Fibroblast of peridontal ligament (primary cell): ENCODE measurements around the gene CHI3L1.
A peak's percentile ranks its signal among the peaks of the same experiment; 100 is the strongest.

Source experiments
- DNase-seq: peaks from one replicate; pipeline ENCODE4 v3.0.0-alpha.2; 2010; ENCODE audit errors: extremely low read depth

The CHI3L1 gene

DNA sequence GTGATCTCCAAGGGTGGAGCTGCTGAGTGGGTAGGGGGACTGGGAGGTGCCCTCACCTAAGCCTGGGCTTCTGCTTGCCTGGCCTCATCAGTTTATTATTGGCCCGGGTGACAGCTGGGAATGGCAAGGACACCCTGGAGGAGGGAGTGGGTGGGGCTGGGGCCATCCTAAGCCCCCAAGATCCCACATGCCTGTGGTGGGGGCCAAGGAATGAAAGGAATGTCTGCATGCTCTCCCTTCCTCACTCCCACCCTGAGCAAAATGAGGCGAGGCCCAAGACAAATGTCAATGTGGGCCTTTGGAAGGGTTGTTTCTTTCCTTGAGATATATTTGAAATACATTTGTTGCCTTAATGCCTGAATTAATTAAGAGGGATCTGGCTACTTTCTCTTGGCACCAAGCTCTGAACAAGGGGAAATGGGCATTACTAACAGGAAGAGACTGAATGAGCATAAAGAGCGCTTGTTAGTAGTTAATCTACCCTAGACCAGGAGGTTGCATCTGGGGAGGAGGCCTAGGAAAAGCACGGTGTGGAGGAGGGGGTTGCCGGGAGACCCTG is 19.7 kb upstream of the CHI3L1 start:
- DNase-seq: no peak

DNA sequence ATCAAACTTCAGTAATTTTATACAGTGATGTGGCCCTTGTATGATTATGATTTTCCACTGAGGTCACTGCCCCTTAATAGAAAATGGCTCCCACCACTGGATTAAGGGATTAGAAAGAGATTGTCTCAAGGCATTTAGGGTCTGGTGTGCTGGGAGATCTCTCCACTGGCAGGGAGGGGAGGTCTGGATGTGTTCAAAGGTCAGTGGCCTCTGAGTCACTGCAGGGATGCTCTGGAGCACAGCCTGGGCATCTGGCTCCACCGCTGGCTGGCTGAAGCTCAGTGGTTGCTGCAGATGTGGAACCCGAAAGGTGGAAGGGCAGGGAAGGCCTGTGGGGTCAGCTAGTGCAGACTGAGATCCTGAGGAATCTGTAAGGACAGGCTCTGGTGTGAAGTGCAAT is 18.3 kb upstream of the CHI3L1 start:
- DNase-seq: no peak

DNA sequence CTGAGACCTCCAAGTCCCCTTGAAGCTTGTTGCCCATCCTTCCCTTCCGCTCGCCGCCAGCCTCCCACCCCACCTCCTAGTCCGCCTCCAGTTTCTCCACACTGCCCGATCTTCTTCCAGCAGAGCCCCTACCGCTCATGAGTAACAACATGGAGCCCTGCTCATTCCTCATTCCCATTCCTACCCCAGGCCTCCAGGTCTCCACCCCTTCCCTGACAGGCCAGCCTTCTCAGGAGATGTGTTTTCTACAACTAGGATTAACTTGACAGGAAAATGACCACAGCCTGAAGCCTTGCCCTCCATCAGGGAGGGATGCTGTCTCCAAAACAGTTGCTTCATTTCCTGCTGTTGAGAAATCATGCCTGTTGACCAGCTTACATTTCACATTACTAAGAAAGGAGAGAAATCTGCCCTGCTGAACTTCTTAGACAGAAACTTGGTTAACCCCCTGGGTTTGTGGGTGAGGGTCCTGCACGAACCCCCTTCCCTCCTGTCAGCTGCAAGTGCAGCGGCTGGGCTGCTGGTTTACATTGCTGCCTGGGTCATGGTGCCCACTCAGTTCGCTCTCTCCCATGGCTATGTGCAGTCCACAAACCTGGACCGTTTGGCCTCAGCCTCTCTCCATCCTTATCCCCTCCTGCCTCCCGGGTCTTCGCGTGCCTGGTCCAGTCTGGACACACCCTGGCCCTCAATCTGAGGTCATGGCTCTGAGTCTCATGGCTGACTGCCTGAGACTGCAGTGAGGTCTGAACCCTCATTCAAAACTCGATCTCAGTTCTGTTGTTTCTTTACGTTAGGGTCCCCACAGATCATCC is 16.1 kb upstream of the CHI3L1 start:
- peak; percentile 91 for DNase-seq

DNA sequence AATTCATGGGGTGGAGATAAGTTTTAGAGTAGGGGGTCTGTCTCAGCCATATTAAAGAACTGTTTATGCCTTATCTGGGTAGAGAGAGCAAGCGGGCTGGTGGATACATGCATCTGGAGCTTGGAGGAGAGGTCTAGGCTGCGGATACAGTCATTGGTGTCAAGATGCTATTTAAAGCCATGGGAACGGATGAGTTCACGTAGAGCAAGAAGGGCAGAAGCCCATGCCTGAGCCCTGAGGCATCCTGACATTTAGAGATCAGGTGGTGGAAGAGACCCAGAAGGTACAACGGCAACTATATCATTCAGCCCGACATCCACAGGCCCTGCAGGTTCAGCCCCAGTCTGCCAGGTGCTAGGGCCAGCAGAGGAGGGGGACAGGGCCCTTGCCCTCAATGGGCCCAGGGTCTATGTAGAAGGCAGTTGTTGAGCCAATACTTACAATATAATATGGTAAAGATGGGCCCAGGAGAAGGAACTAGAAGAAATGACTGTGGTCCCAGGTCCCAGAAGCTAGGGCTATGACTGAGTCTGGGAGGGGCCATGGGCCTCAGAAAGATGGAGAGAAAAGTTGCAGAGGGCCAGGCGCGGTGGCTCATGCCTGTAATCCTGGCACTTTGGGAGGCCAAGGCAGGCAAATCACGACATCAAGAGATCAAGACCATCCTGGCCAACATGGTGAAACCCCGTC is 15.2 kb upstream of the CHI3L1 start:
- DNase-seq: no peak

DNA sequence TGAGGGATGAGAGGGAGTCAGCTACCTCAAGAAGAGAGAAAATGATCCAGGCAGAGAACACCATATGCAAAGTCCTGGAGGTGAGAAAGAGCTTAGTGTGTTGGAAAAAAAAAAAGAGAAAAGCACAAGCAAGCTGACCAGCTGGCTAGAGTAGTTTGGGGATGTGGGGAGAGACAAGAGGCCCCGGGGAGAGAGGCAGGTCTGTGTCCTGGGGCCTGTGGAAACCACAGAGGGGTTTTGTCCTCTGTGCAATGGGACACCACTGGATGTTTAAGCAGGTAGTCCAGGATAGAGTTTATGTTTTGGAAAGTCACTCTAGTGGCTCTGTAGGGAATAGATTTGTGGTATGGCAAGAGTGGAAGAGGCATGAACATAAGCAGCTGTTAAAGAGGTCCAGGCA is 14.4 kb upstream of the CHI3L1 start:
- DNase-seq: no peak

DNA sequence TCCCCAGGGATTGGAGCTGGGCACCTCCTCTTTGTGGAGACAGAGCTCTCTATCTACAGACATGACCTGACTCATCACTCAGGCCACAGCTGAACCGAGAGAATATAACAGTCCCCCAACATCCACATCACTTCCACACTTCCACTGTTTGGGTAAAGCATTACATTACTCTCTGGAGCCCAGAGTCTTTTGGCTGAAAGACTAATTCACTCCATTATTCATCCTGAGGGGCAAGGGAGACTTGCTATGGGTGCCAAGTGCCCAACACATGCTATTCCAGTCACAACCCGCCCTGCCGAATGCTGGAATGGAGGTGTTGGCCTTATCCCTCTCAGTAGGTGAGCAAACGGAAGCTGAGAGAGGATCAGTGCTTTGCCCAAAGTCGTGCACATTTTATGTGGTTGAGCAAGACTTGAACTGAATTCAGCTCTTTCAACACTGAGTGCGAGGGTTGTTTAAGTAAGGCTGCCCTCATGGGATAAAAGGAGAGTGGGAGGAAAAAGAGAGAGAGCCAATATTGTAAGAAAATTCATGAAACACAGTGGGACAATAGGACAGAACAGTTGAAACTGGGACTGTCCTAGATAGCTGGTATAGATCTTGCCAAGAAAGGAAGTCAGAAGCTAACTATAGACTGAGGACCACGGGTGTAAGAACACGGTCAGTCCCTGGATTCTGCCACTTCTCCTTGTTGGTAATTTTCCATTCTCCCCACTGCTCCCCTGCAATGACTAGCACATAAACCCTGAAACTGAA is 13.5 kb upstream of the CHI3L1 start:
- DNase-seq: peak; percentile 93

DNA sequence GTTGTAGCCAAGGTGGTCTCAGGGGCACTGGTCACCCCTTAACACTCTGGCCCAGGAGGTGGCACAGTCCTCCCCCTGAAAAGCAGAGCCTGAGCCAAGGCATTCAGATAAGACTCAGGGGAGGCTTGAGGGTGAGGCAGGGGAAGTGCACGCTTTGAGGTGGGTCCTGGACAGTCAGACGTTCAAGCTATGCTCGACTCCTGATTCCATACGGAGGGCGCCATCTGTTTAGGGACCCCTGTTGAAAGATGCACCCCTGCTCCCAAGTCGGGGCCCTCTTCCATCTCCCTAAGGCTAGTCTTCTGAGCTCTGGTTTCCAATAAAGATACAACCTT is 12.9 kb upstream of the CHI3L1 start:
- DNase-seq: no peak

DNA sequence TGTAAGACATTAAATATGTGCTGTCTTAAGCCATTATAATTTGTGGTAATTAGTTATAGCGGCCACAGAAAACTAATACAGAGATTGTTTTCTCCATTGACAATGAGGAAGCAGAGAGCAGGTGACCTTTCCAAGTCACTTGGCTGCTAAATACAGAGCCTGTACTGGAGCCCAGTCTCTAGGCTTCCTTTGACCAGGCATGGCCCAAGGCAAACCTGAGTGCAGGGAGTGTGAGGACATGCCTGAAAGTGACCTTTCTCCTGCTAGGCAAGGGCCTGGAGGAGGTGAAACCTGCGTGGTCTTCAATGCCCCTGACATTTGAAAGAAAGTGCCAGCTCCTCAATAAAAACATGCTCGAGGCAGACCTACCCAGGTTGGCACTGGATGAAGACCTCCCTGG is 12.5 kb upstream of the CHI3L1 start:
- no peak for DNase-seq

DNA sequence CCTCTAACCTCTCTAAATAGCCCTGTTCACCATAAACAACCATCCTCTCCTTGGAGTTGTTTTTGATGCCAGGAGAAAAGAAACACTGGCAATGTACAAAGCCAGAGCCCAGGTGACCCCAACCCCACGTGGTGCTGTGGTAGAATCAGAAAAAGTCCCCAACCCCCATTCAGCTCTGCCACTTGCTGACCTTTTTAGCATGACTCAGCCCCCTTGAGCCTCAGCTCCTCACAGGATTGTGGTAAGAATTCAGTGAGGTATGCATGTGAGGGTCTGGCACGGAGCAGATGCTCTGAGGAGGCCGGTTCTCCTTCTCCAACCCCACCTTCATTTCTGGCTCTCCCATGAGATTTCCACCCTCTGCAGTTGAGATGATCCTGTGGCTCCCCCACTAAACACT is 11.1 kb upstream of the CHI3L1 start:
- peak; percentile 82 for DNase-seq

DNA sequence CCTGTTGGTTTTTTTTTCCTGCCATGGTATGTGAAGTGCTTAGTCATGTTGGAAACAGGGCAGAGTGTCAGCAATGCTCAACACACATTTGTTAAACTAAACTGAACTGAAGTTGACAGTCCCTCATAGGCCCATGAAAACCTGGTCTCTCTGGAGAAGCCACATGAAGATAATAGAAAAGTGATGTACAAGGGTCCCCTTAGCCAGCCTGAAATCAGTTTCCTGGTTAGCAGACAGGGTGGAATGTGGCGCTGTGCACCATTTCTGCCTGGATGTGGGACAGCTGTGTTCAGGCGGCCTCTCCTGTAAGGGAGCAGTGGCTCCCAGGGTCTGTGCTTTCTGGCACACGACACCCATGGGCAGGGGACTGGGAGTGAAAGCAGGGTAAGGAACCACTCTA is 9.9 kb upstream of the CHI3L1 start:
- DNase-seq: no peak

DNA sequence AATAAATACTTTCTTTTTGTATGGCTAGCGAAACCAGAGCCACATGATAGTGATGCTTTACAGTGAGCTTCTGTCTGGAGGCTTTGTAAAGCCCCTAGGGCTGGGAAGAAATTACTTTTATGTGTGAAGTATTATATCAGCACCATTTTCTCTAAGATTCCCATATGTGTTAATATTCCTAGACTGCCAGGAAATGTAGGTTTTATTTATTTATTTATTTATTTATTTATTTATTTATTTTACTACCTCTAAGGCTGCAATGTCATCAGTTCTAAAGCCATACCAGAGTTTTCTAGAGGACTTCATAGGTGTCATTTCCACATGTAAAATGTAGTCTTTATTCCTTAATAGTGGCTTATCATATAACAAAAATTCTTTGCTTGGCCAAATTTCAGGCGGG is 4.4 kb upstream of the CHI3L1 start:
- no peak for DNase-seq

DNA sequence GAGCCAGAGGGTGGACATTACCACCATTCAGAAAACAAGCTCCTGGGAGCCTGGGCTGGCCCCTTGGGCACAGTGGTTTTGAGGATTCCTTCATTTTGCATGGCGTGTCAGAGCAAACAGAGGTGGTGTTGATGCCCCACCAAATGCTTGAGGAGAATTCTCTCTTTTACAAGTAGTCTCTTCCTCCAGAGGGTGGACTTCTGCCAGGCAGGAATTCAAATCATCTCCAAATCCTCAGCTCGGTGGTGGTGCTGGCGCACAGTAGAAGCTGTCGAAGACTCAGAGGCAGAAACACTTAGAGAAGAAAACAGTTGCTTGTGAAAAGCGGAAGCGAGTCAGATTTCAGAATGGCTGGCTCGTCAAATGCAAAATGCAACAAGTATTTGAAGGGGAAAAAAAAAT is 3.4 kb upstream of the CHI3L1 start:
- DNase-seq: peak; percentile 30

DNA sequence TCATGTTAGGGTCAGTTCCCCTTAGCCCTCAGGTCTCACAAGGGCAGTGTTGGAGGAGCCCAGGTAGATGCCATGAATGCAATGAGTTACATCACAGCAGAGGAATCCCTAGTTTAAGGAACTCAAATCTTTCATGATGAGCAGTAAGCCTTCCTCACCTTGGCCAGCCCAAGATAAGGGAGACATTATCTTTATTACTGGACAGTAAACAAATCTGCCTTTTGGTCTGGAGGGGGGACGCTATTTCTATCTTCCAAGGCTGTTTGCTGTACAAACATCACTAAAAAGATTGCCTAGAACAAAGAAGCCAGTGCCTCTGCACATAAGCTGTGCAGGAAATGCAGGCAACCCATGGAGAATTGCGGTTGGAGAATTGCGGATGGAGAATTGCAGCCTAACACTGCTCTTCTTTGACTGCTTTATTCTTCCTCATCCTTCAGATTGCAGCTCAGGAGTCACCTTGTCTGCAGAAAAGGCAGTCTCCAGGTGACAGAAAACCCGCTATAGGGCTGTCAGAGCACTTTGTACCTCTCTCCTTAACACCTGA is 2.3 kb upstream of the CHI3L1 start:
- no peak for DNase-seq

DNA sequence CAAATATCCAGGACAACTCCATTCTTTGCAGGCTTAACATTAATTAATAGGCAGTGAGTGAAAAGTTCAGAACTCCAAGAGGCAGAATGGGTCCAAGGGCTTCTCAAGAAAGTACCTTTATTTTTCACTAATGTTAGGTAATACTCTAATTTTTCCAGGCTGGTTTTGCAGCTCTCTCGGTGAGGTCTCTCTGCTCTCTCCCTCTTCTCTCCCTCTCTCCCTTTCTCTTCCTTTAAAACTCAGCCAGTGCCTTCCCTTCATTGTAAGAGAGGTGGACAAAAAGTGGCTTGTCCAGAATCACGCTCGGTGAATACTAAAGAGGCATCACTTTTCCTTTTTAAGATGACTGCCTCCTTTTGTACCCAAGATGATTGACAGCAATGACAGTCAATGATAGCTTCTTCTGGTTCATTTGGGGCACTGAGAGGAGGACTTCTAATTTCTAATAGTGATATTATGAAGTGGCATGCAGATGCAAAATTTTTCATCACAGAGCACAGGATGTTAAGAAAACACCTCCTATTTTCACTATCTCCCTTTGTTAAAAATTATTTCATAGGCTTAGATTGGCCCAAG is 1.3 kb upstream of the CHI3L1 start:
- no peak for DNase-seq

DNA sequence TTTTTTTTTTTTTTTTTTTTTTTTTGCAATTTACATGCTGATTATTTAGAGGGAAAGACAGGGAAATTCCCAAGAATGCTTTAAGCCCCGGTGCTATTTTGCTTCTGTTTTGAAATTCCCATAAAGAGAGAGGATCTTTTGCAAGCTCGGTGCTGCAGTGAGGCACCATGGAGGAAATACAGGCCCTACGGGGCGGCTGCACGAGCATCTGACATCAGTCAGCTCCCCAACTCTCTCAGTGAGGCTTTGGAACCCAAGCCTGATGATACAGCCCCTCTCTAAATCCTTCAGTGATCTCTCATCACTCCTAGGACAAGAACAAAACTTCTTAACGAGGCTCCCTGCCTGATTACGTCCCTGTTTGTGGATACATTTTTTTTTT is 791 bp upstream of the CHI3L1 start:
- DNase-seq: no peak

DNA sequence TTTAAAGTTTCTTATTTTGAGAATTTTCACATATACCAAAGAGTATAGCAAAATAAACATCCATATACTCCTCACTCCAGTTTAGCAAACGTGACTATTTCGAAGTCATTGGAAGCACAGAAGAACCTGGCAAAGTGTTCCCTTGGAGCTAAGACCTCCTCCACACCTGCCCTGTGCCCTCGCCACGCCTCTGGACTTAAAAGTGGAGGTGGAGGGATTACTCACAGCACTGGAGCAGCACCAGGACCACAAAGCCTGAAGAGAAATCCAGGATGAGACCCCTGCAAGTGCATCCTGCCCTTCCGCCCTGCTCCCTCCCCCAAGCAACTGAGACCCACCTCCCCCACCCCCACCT is 436 bp downstream of the CHI3L1 start:
- DNase-seq: no peak

DNA sequence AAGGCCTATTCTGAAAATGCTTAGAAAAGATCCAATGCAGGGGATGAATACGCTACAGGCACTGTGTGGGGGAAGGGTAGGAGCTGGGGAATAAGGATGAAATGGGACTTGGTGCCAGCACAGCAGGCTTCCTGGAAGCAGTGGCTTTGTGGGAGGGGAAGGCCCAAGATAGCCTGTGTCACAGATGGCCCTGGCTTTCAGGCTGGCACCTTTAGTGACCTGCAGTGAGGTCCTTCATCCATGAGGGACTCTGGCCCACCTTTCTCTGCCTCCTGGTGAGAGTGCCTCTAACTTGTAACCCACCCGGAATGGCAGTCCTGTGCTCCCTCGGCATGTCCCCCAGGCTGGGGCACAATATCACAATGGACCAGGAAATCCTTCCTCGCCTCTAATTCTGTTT is 919 bp downstream of the CHI3L1 start:
- DNase-seq: no peak

DNA sequence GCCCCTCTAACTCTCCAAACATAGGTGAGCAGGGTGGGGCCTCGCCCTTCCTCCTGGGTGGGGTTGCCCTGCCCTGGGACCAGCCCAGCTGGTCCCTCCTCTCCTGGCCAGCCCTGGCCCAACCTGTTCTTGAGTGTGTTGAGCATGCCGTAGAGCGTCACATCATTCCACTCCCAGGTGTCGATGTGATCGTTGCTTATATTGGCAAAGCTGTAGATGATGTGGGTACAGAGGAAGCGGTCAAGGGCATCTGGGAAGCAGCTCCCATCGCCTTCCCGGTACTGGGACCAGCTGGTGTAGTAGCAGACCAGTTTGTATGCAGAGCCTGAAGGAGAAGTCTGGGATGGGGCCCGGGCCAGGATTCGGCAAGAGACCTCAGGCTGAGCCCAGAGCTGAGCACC is 1.4 kb downstream of the CHI3L1 start:
- no peak for DNase-seq

DNA sequence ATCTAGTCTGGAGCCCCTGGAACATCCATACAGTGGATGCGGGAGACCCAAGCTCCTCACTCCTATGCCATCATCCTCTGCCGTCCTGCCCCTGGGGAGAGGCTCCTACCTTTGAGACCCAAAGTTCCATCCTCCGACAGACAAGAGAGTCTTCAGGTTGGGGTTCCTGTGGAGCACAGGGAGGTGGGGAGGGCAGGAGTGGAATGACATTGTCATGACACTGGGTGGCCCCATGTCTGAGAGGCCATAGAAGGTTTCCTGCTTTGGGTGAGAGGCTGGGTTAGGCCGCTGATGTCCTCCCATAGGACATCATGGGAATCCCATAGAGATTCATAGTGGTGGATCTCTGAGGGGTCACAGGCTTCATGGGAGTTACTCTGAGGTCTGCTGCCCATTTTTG is 2.0 kb downstream of the CHI3L1 start:
- DNase-seq: no peak

DNA sequence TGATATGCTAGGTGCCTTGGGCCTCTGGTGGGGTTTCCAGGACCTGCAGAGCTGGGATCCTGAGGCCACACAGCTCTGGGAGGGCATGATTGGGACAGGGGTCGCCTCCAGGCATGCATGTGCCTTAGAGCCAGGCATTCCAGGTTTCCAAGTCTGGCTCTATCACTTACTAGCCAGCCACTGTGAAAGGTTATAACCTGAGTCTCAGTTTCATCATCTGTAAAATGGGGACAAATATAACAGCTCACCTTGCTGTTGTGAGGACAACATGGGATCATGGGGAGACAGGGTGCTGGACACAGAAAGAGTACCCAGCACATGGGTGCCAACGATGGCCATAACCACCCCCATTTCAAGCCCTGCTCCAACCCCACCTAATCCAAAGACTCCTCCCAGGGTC is 2.7 kb downstream of the CHI3L1 start:
- DNase-seq: no peak

DNA sequence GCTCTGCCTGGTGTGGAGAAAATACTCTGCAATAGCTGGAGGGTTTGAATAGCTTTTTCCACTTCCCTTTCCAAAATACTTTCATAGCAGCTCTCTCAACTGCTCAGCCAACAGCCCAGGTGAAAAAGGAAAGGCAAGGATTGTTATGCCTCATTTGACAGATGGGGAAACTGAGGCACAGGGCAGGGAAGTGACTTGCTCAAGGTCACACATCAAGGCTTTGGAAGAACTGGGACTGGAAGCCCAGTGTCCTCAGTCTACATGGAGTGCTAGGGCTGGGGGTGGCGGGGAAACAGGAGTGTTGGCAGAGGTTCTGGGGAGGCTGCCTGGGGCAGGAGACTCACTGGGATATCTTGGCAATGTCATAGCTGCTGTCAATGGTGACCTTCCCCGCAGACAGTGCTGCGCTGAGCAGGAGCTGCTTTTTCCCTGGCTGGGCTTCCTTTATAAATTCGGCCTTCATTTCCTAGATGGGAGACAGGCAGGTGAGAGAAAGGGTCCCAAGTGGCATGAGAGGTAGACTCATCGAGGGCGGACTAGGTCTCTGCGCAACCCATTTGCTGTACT is 4.0 kb downstream of the CHI3L1 start:
- no peak for DNase-seq
